Lower lobe of right lung (tissue), 2 donors: ENCODE results near the gene SLAMF1. TPM values are rescaled to one million over a fixed set of nuclear protein-coding genes. Genes with fewer than 3 reads are reported as not detected.
"Not testable (repeated sequence)": the region's sequence is repeated elsewhere in the genome, so short reads cannot be mapped to it uniquely, and the experiment has no call there.

Experiments used
- ATAC-seq, 2 donors: fragments of 200-7000 bp; cut with Tn5 transposase; one replicate each; pipeline ENCODE4 v1.9.1; 2020 to 2022; ENCODE audit warnings: mild to moderate bottlenecking in 2 of 2, moderate library complexity in 2 of 2
- DNase-seq: peaks from one replicate; pipeline ENCODE4 v3.0.0-alpha.2; 2020
- H3K27ac ChIP-seq: fragments of 200-600 bp; one replicate; pipeline ENCODE4 v1.8.0; 2022
- H3K27me3 ChIP-seq: fragments of 200-600 bp; one replicate; pipeline ENCODE4 v1.8.0; 2022; ENCODE audit warnings: low read depth
- H3K36me3 ChIP-seq: fragments of 200-600 bp; one replicate; pipeline ENCODE4 v1.8.0; 2022; ENCODE audit warnings: mild to moderate bottlenecking
- H3K4me1 ChIP-seq: fragments of 200-600 bp; one replicate; pipeline ENCODE4 v1.8.0; 2022
- H3K4me3 ChIP-seq: fragments of 200-600 bp; one replicate; pipeline ENCODE4 v1.8.0; 2022; ENCODE audit warnings: mild to moderate bottlenecking
- H3K9me3 ChIP-seq: fragments of 200-600 bp; one replicate; pipeline ENCODE4 v1.8.0; 2022
- CTCF ChIP-seq: fragments of 200-600 bp; IDR thresholded peaks from one replicate; pipeline ENCODE4 v1.8.0; 2022; ENCODE audit warnings: antibody characterized with exemption, mild to moderate bottlenecking
- intact Hi-C: fragments of 100-400 bp; cut with DNase I; formaldehyde crosslinking; loops from one replicate; pipeline ENCODE4 v1.11.0; 2022
- total RNA-seq: library from RNA; stranded (reverse); fragmentation: NEBNext Ultra II Directional; extraction: Animal tissue kit (Norgen Biotek cat#: 25700); gene quantifications from one replicate; pipeline ENCODE4 v1.2.1, GENCODE V29; 2021
- donor health status: DM: no; HTN: yes; CAD: no; lungs with severe emphysema.

Gene SLAMF1
- total RNA-seq, 1 donor from 2014 or later = 1.4 TPM

DNA sequence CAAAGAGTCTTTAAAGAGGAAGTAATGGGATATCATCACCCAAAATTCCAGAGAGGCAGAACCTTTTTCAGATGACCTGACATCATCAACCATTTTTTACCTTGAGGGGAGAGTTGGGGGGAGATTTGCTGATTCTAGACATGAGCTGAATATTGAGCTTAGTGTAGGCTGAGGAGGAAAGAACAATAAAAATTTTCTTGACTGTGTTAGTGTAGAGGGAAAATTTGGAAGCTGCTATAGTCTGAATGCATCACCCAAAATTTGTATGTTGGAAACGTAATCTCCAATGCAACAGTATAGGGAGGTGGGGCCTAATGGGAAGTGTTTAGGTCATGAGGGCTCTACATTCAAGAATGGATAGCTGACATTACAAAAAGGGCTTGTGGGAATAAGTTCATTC lies 49.8 kb downstream of the SLAMF1 start:
- no peak for TF ChIP-seq CTCF
- H3K9me3 ChIP-seq = peaks cover 10% of the 10 kb centered on the region
- H3K4me3 ChIP-seq = no peak overlapping the region
- DNase-seq (no peak), ATAC-seq (no peak)
- H3K27me3 ChIP-seq = no peaks in the 10 kb centered on the region
- no peaks in the 10 kb centered on the region for H3K4me1 ChIP-seq
- no peaks in the 10 kb centered on the region for H3K36me3 ChIP-seq
- H3K27ac ChIP-seq = no peak overlapping the region
- intact Hi-C loops = no loop called here

GRCh38 chr1:160590488-160590887 lies 56.4 kb downstream of the SLAMF1 start:
- no peak for TF ChIP-seq CTCF
- no peaks in the 10 kb centered on the region for H3K27me3 ChIP-seq
- H3K27ac ChIP-seq = no peak overlapping the region
- ATAC-seq (no peak), DNase-seq (no peak)
- no peaks in the 10 kb centered on the region for H3K9me3 ChIP-seq
- intact Hi-C loops = no loop called here
- H3K4me1 ChIP-seq = no peaks in the 10 kb centered on the region
- no peaks in the 10 kb centered on the region for H3K36me3 ChIP-seq
- H3K4me3 ChIP-seq = no peak overlapping the region

DNA sequence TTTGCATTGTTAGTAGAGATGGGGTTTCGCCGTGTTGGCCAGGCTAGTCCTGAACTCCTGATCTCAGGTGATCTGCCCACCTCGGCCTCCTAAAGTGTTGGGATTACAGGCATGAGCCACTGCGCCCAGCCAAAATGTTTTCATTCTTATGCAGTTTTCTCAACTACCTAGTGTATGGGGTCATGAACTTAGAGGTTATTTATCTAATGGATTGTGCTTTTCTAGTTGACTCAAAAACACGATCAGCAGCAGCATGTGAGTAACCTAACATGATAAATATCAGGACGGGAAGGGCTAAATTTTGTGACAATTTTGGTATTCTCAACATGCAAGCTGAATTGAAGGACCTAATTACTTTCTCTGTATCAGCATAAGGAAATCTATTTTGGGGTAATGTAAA lies 58.4 kb downstream of the SLAMF1 start:
- no peak for TF ChIP-seq CTCF
- ATAC-seq = no peak

GRCh38 chr1:160584784-160585183 lies 62.1 kb downstream of the SLAMF1 start:
- intact Hi-C loops = no loop called here
- no peak for DNase-seq
- Histone ChIP-seq H3K4me1 (no peaks in the 10 kb centered on the region), H3K36me3 (no peaks in the 10 kb centered on the region), H3K27ac (no peak overlapping the region), H3K4me3 (no peak overlapping the region), H3K27me3 (no peaks in the 10 kb centered on the region), H3K9me3 (no peaks in the 10 kb centered on the region)
- no peak for TF ChIP-seq CTCF
- ATAC-seq = no peak

More for the DNA sequence above, 58.4 kb downstream of the SLAMF1 start:
- H3K36me3 ChIP-seq = no peaks in the 10 kb centered on the region
- H3K4me3 ChIP-seq = no peak overlapping the region
- no peaks in the 10 kb centered on the region for H3K27me3 ChIP-seq
- H3K9me3 ChIP-seq = no peaks in the 10 kb centered on the region
- H3K27ac ChIP-seq = no peak overlapping the region
- H3K4me1 ChIP-seq = no peaks in the 10 kb centered on the region
- no peak for DNase-seq
- intact Hi-C loops = no loop called here

GRCh38 chr1:160582976-160583375 lies 63.9 kb downstream of the SLAMF1 start:
- H3K4me1 ChIP-seq, ATAC-seq, H3K36me3 ChIP-seq, H3K4me3 ChIP-seq, intact Hi-C loops, H3K27ac ChIP-seq, H3K9me3 ChIP-seq, H3K27me3 ChIP-seq, DNase-seq: not testable (repeated sequence)

GRCh38 chr1:160581961-160582360 lies 64.9 kb downstream of the SLAMF1 start:
- Histone ChIP-seq H3K27me3 (no peaks in the 10 kb centered on the region), H3K4me3 (no peak overlapping the region), H3K27ac (no peak overlapping the region), H3K4me1 (no peaks in the 10 kb centered on the region), H3K36me3 (no peaks in the 10 kb centered on the region), H3K9me3 (no peaks in the 10 kb centered on the region)
- intact Hi-C loops = no loop called here
- no peak for ATAC-seq
- DNase-seq = no peak
- no peak for TF ChIP-seq CTCF
